Skeletal muscle satellite cell (primary cell): ENCODE results near the gene LMO2.
A peak's percentile ranks its signal among the peaks of the same experiment; 100 is the strongest.
"Not testable (repeated sequence)": the region's sequence is repeated elsewhere in the genome, so short reads cannot be mapped to it uniquely, and the experiment has no call there.

Experiments used
- H3K27me3 ChIP-seq: 2 replicates; pipeline ENCODE4 v1.7.0; 2013; ENCODE audit warnings: low read length; ENCODE audit not compliant: control insufficient read depth, insufficient read depth
- H3K36me3 ChIP-seq: 2 replicates; pipeline ENCODE4 v1.7.0; 2013; ENCODE audit warnings: mild to moderate bottlenecking, control low read depth, low read length; ENCODE audit not compliant: insufficient read depth
- H3K4me1 ChIP-seq: 2 replicates; pipeline ENCODE4 v1.7.0; 2013; ENCODE audit warnings: low read length; ENCODE audit not compliant: control insufficient read depth, insufficient read depth
- H3K4me2 ChIP-seq: 2 replicates; pipeline ENCODE4 v1.7.0; 2013; ENCODE audit warnings: mild to moderate bottlenecking, low read length
- H3K4me3 ChIP-seq: 2 replicates; pipeline ENCODE4 v1.7.0; 2013; ENCODE audit warnings: low read length
- H3K9ac ChIP-seq: 2 replicates; pipeline ENCODE4 v1.7.0; 2013; ENCODE audit warnings: mild to moderate bottlenecking, low read depth, low read length, moderate library complexity
- H3K9me3 ChIP-seq: replicated peaks from 2 replicates; pipeline ENCODE4 v1.7.0; 2013; ENCODE audit warnings: mild to moderate bottlenecking, control low read depth, low read length

The LMO2 gene

GRCh38 chr11:33855500-33855899 lies 36.4 kb downstream of the LMO2 start:
- Histone ChIP-seq H3K9me3 (no peaks in the 10 kb centered on the region), H3K9ac (no peak overlapping the region), H3K27me3 (peaks cover 62% of the 10 kb centered on the region), H3K4me1 (no peaks in the 10 kb centered on the region), H3K4me2 (no peak overlapping the region), H3K4me3 (no peak overlapping the region), H3K36me3 (no peaks in the 10 kb centered on the region)

GRCh38 chr11:33848717-33849390 lies 43.0 kb downstream of the LMO2 start:
- Histone ChIP-seq H3K4me2 (no peak overlapping the region), H3K4me1 (no peaks in the 10 kb centered on the region), H3K9me3 (no peaks in the 10 kb centered on the region), H3K27me3 (peaks cover 87% of the 10 kb centered on the region), H3K36me3 (no peaks in the 10 kb centered on the region), H3K9ac (no peak overlapping the region), H3K4me3 (no peak overlapping the region)

- Histone ChIP-seq H3K4me3 (no peak overlapping the region), H3K9ac (no peak overlapping the region), H3K36me3 (no peaks in the 10 kb centered on the region), H3K4me1 (no peaks in the 10 kb centered on the region), H3K27me3 (peaks cover 83% of the 10 kb centered on the region), H3K4me2 (no peak overlapping the region), H3K9me3 (no peaks in the 10 kb centered on the region)
These were observed 44.6 kb downstream of the LMO2 start for GRCh38 chr11:33847251-33847650.

- Histone ChIP-seq H3K27me3 (peaks cover 86% of the 10 kb centered on the region), H3K4me3 (no peak overlapping the region), H3K36me3 (no peaks in the 10 kb centered on the region), H3K9ac (no peak overlapping the region), H3K9me3 (no peaks in the 10 kb centered on the region), H3K4me2 (no peak overlapping the region), H3K4me1 (no peaks in the 10 kb centered on the region)
These were observed 47.6 kb downstream of the LMO2 start for GRCh38 chr11:33844236-33844635.

- H3K4me1 ChIP-seq = no peaks in the 10 kb centered on the region
- no peaks in the 10 kb centered on the region for H3K9me3 ChIP-seq
- no peaks in the 10 kb centered on the region for H3K36me3 ChIP-seq
- no peak overlapping the region for H3K4me2 ChIP-seq
- H3K27me3 ChIP-seq = peaks cover 83% of the 10 kb centered on the region
- H3K9ac ChIP-seq = no peak overlapping the region
- no peak overlapping the region for H3K4me3 ChIP-seq
These were observed 48.9 kb downstream of the LMO2 start for GRCh38 chr11:33843018-33843417.

GRCh38 chr11:33842236-33842915 lies 49.5 kb downstream of the LMO2 start:
- no peak overlapping the region for H3K4me2 ChIP-seq
- H3K4me3 ChIP-seq = no peak overlapping the region
- H3K9ac ChIP-seq = no peak overlapping the region
- H3K4me1 ChIP-seq = no peaks in the 10 kb centered on the region
- peaks cover 82% of the 10 kb centered on the region for H3K27me3 ChIP-seq
- H3K9me3 ChIP-seq = no peaks in the 10 kb centered on the region
- H3K36me3 ChIP-seq = no peaks in the 10 kb centered on the region

GRCh38 chr11:33838234-33838633 lies 53.6 kb downstream of the LMO2 start:
- not testable (repeated sequence) for H3K4me2 ChIP-seq, H3K4me3 ChIP-seq, H3K36me3 ChIP-seq, H3K9ac ChIP-seq, H3K9me3 ChIP-seq, H3K4me1 ChIP-seq
- peaks cover 61% of the 10 kb centered on the region for H3K27me3 ChIP-seq

GRCh38 chr11:33837334-33837733 lies 54.5 kb downstream of the LMO2 start:
- not testable (repeated sequence) for H3K4me2 ChIP-seq, H3K9ac ChIP-seq, H3K4me3 ChIP-seq, H3K36me3 ChIP-seq, H3K4me1 ChIP-seq, H3K9me3 ChIP-seq
- peaks cover 60% of the 10 kb centered on the region for H3K27me3 ChIP-seq

- H3K4me2 ChIP-seq = peak overlapping the region; percentile 16
- H3K9me3 ChIP-seq = no peaks in the 10 kb centered on the region
- no peaks in the 10 kb centered on the region for H3K36me3 ChIP-seq
- no peak overlapping the region for H3K4me3 ChIP-seq
- H3K9ac ChIP-seq = no peak overlapping the region
- no peaks in the 10 kb centered on the region for H3K4me1 ChIP-seq
- peaks cover 52% of the 10 kb centered on the region for H3K27me3 ChIP-seq
These were observed 56.6 kb downstream of the LMO2 start for GRCh38 chr11:33835143-33835878.

GRCh38 chr11:33832676-33833075 lies 59.2 kb downstream of the LMO2 start:
- Histone ChIP-seq H3K36me3 (no peaks in the 10 kb centered on the region), H3K4me2 (no peak overlapping the region), H3K4me1 (peaks cover 9% of the 10 kb centered on the region), H3K27me3 (peaks cover 43% of the 10 kb centered on the region), H3K9me3 (no peaks in the 10 kb centered on the region), H3K4me3 (no peak overlapping the region), H3K9ac (no peak overlapping the region)

- H3K36me3 ChIP-seq = no peaks in the 10 kb centered on the region
- H3K4me3 ChIP-seq = no peak overlapping the region
- no peak overlapping the region for H3K9ac ChIP-seq
- H3K9me3 ChIP-seq = no peaks in the 10 kb centered on the region
- H3K4me2 ChIP-seq = no peak overlapping the region
- H3K4me1 ChIP-seq = peaks cover 9% of the 10 kb centered on the region
- peaks cover 41% of the 10 kb centered on the region for H3K27me3 ChIP-seq
These were observed 60.8 kb downstream of the LMO2 start for GRCh38 chr11:33830903-33831648.
